ENCODE data around the gene MAFB. TPM values are rescaled to one million over a fixed set of nuclear protein-coding genes. Genes with fewer than 3 reads are reported as not detected.

Gene MAFB
- total RNA-seq, 1 experiment from 2014 or later: 0.22 TPM

DNA sequence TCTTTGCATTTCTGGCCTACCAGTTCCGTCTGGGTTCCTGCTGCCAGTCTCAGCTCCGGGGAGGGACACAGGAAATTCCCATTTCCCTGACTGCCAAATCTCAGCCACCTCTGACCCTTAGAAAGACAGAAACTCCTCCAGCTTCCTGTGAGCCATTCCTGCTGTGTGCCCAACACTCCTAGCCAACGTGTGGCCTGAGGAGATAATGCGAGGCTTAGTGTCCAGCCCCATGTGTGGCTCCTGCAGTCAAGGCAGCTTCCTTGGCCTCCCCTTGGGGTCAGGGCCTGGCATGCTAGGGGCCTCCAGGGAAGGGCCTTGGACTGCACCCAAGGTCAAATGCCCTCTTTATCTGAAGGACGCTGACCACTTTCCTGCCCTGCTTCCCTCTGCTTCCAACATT is 45.1 kb downstream of the MAFB start:
- intact Hi-C loops (cut with micrococcal nuclease): no loop called here
- TF ChIP-seq EZH2phosphoT487 (IDR thresholded peaks at IDR 0.05; ENCODE audit: borderline replicate concordance) (no peak), SP1 (IDR thresholded peaks at IDR 0.05; ENCODE audit: low read depth) (no peak), TCF7L2 (IDR thresholded peaks at IDR 0.05; ENCODE audit: borderline replicate concordance, extremely low read depth, insufficient read depth, insufficient read length) (no peak), SIN3A (IDR thresholded peaks at IDR 0.05; ENCODE audit: low read depth) (no peak), RAD21 (IDR thresholded peaks at IDR 0.05; ENCODE audit: low read depth) (no peak), EGR1 (IDR thresholded peaks at IDR 0.05; ENCODE audit: low read depth) (no peak), ELF1 (IDR thresholded peaks at IDR 0.05; ENCODE audit: borderline replicate concordance, low read depth) (no peak), FOSL1 (IDR thresholded peaks at IDR 0.05; ENCODE audit: low read depth) (no peak), ZNF274 (IDR thresholded peaks at IDR 0.05; ENCODE audit: low read depth, low read length) (no peak), JUND (IDR thresholded peaks at IDR 0.05) (no peak), CEBPB (IDR thresholded peaks at IDR 0.05; ENCODE audit: low read depth) (no peak), EZH2 (IDR thresholded peaks at IDR 0.05) (no peak), CBX3 (IDR thresholded peaks at IDR 0.05; ENCODE audit: low read depth) (no peak), ZFX (IDR thresholded peaks at IDR 0.05) (no peak), POLR2A (IDR thresholded peaks at IDR 0.05; ENCODE audit: borderline replicate concordance, extremely low read depth, insufficient read depth, insufficient read length) (no peak)
- TF ChIP-seq, protein P1, sequence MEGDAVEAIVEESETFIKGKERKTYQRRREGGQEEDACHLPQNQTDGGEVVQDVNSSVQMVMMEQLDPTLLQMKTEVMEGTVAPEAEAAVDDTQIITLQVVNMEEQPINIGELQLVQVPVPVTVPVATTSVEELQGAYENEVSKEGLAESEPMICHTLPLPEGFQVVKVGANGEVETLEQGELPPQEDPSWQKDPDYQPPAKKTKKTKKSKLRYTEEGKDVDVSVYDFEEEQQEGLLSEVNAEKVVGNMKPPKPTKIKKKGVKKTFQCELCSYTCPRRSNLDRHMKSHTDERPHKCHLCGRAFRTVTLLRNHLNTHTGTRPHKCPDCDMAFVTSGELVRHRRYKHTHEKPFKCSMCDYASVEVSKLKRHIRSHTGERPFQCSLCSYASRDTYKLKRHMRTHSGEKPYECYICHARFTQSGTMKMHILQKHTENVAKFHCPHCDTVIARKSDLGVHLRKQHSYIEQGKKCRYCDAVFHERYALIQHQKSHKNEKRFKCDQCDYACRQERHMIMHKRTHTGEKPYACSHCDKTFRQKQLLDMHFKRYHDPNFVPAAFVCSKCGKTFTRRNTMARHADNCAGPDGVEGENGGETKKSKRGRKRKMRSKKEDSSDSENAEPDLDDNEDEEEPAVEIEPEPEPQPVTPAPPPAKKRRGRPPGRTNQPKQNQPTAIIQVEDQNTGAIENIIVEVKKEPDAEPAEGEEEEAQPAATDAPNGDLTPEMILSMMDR (IDR thresholded peaks at IDR 0.05 in 2 of 3, conservative IDR thresholded peaks at IDR 0.05 in 1 of 3; ENCODE audit: borderline replicate concordance in 1 of 3, insufficient read depth in 1 of 3, low read depth in 2 of 3, low read length in 2 of 3): no peak
- TF ChIP-seq, protein P2, sequence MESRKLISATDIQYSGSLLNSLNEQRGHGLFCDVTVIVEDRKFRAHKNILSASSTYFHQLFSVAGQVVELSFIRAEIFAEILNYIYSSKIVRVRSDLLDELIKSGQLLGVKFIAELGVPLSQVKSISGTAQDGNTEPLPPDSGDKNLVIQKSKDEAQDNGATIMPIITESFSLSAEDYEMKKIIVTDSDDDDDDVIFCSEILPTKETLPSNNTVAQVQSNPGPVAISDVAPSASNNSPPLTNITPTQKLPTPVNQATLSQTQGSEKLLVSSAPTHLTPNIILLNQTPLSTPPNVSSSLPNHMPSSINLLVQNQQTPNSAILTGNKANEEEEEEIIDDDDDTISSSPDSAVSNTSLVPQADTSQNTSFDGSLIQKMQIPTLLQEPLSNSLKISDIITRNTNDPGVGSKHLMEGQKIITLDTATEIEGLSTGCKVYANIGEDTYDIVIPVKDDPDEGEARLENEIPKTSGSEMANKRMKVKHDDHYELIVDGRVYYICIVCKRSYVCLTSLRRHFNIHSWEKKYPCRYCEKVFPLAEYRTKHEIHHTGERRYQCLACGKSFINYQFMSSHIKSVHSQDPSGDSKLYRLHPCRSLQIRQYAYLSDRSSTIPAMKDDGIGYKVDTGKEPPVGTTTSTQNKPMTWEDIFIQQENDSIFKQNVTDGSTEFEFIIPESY (IDR thresholded peaks at IDR 0.05; ENCODE audit: extremely low read depth, insufficient replicate concordance, low read length): no peak
- TF ChIP-seq, protein P3, sequence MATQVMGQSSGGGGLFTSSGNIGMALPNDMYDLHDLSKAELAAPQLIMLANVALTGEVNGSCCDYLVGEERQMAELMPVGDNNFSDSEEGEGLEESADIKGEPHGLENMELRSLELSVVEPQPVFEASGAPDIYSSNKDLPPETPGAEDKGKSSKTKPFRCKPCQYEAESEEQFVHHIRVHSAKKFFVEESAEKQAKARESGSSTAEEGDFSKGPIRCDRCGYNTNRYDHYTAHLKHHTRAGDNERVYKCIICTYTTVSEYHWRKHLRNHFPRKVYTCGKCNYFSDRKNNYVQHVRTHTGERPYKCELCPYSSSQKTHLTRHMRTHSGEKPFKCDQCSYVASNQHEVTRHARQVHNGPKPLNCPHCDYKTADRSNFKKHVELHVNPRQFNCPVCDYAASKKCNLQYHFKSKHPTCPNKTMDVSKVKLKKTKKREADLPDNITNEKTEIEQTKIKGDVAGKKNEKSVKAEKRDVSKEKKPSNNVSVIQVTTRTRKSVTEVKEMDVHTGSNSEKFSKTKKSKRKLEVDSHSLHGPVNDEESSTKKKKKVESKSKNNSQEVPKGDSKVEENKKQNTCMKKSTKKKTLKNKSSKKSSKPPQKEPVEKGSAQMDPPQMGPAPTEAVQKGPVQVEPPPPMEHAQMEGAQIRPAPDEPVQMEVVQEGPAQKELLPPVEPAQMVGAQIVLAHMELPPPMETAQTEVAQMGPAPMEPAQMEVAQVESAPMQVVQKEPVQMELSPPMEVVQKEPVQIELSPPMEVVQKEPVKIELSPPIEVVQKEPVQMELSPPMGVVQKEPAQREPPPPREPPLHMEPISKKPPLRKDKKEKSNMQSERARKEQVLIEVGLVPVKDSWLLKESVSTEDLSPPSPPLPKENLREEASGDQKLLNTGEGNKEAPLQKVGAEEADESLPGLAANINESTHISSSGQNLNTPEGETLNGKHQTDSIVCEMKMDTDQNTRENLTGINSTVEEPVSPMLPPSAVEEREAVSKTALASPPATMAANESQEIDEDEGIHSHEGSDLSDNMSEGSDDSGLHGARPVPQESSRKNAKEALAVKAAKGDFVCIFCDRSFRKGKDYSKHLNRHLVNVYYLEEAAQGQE (IDR thresholded peaks at IDR 0.05; ENCODE audit: low read depth): no peak
- TF ChIP-seq, protein P4, sequence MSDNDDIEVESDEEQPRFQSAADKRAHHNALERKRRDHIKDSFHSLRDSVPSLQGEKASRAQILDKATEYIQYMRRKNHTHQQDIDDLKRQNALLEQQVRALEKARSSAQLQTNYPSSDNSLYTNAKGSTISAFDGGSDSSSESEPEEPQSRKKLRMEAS (IDR thresholded peaks at IDR 0.05): no peak
- RAD21 ChIA-PET (ENCODE audit: low non-redundant PET in 1 of 2, low total read pairs in 2 of 2, uncharacterized antibody in 2 of 2, unreplicated experiment in 2 of 2): interaction anchor here in 1 of 2 experiments (0.6 kb wide), 1 partner anchor 151 kb away, joined by 4 read pairs; no protein-coding TSS in a partner anchor
- H3K79me2 ChIP-seq (ENCODE audit: insufficient read depth, low read length): no peaks in the 10 kb centered on the region
- H3K27me3 ChIP-seq (ENCODE audit: insufficient read depth, low read length): no peaks in the 10 kb centered on the region; the same call in 1 of the 2 replicates
- no peak overlapping the region for H3K4me3 ChIP-seq (replicated peaks in 1 of 2; ENCODE audit: low read depth in 1 of 2, low read length in 2 of 2)
- H3K27ac ChIP-seq (ENCODE audit: low read depth, low read length): no peak overlapping the region
- BruUV-seq (replicated peaks): no TSS peak
- H2AFZ ChIP-seq (ENCODE audit: low read depth, low read length, poor library complexity, severe bottlenecking): no peak overlapping the region
- ATAC-seq (no peak), DNase-seq (ENCODE audit: low read depth, low spot score) (no peak)
- H3K9me3 ChIP-seq (ENCODE audit: control insufficient read depth in 1 of 2, insufficient read depth in 1 of 2, low read depth in 1 of 2, low read length in 2 of 2): no peaks in the 10 kb centered on the region
- H3K4me2 ChIP-seq (ENCODE audit: low read length): no peak overlapping the region
- H3K9me2 ChIP-seq (ENCODE audit: insufficient read depth): no peaks in the 10 kb centered on the region
- CTCF ChIA-PET: no interaction called here
- no peaks in the 10 kb centered on the region for H4K20me1 ChIP-seq (ENCODE audit: insufficient read depth)
- H3K36me3 ChIP-seq (ENCODE audit: control insufficient read depth in 1 of 2, insufficient read depth in 2 of 2, low read length in 2 of 2): no peaks in the 10 kb centered on the region
- no peak overlapping the region for H3K9ac ChIP-seq (ENCODE audit: low read length)
- POLR2A ChIA-PET: no interaction called here
- no peaks in the 10 kb centered on the region for H3K4me1 ChIP-seq (ENCODE audit: control insufficient read depth in 1 of 2, insufficient read depth in 2 of 2, low read length in 2 of 2)
